Bone marrow (tissue), 2 donors: Measurements from ENCODE around the gene JAGN1.
"Not testable (repeated sequence)": the region's sequence is repeated elsewhere in the genome, so short reads cannot be mapped to it uniquely, and the experiment has no call there.

Experiments used
- DNase-seq, 2 donors: peaks; one replicate each; lab custom pipeline; 2025; lab: John Stamatoyannopoulos, UW

JAGN1 gene

GRCh38 chr3:9918261-9919038 is 28.0 kb downstream of the JAGN1 start:
- DNase-seq: no peak

DNA sequence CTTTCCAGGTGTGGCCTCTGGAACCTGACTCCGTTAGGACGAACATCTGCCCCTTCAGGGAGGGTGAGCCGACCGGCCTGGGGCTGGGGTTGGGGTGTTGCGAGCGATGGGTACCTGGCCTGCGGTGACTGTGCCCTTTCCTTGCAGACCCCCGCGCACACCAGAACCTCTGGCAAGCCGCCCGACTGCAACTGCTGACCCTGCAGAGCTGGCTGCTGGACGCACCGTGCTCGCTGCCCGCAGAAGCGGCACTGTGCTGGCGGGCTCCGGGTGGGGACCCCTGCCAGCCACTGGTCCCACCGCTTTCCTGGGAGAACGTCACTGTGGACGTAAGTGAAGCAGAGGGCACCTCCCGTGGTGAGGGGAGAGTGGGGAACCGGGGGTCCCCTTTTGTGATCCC is 37.7 kb downstream of the JAGN1 start:
- DNase-seq: no peak

DNA sequence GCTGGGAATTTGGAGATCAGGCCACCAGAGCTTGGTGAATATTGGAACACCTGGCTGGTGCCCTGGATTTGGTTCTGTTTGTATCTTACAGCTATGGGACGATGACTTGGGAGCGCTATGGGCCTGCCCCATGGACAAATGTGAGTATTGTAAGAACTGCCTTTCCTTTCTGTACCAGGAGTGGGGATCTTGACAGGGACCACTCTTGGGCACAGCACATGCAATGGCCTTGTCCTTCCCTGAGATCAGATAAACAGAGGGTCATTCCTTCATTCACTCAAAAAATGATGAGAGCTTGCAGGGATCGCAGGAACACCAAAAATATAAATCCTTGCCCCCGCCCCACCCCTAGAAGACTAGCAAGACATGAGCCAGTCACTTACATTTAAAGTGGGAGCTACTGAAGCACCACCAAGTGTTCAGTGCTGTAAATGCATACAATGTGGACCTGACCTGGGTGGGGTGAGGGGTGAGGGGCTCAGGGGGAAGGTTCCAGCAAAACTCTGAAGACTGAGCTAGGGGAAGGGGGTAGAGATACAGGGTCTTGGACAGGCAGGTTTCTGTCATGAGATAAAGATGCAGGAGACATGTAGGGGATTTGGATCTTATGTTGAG is 40.5 kb downstream of the JAGN1 start:
- DNase-seq: no peak

DNA sequence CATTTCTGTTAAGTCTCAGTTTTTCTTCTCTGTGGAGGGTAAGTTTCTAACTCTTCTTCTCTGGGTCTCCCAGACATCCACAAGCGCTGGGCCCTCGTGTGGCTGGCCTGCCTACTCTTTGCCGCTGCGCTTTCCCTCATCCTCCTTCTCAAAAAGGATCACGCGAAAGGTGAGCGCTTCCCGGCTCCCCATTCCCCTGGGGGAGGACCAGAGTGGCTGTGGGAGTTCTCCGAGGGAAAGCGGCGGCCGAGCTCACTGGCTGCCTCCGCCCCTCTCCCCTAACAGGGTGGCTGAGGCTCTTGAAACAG is 42.1 kb downstream of the JAGN1 start:
- DNase-seq: no peak

DNA sequence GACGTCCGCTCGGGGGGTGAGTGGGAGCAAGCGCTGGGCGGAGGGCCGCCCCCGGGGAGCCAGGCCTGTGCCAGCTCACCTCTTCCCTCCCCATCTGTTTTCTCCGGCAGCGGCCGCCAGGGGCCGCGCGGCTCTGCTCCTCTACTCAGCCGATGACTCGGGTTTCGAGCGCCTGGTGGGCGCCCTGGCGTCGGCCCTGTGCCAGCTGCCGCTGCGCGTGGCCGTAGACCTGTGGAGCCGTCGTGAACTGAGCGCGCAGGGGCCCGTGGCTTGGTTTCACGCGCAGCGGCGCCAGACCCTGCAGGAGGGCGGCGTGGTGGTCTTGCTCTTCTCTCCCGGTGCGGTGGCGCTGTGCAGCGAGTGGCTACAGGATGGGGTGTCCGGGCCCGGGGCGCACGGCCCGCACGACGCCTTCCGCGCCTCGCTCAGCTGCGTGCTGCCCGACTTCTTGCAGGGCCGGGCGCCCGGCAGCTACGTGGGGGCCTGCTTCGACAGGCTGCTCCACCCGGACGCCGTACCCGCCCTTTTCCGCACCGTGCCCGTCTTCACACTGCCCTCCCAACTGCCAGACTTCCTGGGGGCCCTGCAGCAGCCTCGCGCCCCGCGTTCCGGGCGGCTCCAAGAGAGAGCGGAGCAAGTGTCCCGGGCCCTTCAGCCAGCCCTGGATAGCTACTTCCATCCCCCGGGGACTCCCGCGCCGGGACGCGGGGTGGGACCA is 42.6 kb downstream of the JAGN1 start:
- DNase-seq: peak; percentile 52 to 93

DNA sequence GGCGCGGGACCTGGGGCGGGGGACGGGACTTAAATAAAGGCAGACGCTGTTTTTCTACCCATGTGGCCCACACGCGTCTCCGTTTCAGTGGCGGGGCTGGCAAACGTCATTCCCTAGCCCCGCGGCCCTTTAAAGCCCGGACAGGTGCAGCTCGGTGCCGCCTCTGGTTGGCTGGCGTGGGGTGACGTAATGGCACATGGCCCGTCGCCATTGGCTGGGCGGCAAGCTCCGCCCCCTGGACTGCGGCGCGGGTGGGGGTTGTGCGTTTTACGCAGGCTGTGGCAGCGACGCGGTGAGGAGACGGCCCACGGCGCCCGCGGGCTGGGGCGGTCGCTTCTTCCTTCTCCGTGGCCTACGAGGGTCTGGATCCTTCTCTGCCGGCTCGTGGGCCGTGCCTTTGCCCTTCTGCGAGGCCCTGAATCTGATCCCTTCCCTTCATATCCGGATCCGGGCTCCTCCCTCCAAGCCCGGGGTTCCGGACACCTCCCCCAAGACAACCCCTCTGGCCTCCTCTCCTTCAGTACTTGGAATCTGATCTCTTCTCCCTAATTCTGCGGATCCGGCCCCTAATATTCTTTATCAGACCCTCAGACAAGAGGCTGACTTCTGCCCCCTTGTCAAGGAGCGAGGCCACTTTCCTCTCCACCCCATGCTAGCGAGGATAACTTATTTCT is 43.3 kb downstream of the JAGN1 start, which contains the start of gene CRELD1:
Gene CRELD1, plus strand, starts transcription at position 274 of the 674 bp plus-strand sequence. CDS start 605 bp downstream, outside the sequence.
- peak; percentile 87 to 88 for DNase-seq

GRCh38 chr3:9934235-9934621 is 43.8 kb downstream of the JAGN1 start:
- no peak for DNase-seq

GRCh38 chr3:9934993-9935392 is 44.6 kb downstream of the JAGN1 start:
- DNase-seq: no peak

- no peak for DNase-seq
Observed at GRCh38 chr3:9935966-9936510, 45.6 kb downstream of the JAGN1 start.

- DNase-seq: no peak
Observed at GRCh38 chr3:9937486-9938238, 47.3 kb downstream of the JAGN1 start.

DNA sequence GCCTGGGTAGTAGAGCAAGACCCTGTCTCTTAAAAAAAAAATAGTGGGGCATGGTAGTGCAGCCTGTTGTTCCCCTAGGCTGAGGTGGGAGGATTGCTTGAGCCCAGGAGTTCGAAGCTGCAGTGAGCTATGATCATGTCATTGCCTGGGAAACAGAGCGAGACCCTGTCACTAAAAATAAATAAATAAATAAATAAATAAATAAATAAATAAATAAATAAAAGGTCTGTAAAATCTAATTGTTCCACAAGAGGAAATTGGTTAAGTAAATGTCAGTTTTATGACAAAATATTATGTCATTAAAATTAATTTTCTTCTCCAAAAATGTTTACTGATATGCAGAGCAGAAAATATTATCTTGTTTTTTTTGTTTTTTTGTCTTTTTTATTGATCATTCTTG is 48.6 kb downstream of the JAGN1 start:
- DNase-seq: no peak

DNA sequence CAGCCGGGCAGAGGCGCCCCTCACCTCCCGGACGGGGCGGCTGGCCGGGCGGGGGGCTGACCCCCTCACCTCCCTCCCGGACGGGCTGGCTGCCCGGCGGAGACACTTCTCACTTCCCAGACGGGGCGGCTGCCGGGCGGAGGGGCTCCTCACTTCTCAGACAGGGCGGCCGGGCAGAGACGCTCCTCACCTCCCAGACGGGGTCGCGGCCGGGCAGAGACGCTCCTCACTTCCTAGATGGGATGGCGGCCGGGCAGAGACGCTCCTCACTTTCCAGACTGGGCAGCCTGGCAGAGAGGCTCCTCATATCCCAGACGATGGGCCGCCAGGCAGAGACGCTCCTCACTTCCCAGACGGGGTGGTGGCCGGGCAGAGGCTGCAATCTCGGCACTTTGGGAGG is 49.5 kb downstream of the JAGN1 start:
- DNase-seq: not testable (repeated sequence)

DNA sequence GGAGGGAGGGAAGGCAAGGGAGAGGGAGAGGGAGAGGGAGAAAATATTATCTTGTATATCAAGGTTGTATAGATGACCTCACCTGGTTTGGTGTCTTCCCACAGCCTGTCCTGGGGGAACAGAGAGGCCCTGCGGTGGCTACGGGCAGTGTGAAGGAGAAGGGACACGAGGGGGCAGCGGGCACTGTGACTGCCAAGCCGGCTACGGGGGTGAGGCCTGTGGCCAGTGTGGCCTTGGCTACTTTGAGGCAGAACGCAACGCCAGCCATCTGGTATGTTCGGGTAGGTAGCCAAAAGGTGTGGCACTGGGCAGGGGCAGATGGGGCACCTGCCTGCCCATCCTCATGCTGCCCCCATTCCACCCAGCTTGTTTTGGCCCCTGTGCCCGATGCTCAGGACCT is 50.3 kb downstream of the JAGN1 start:
- no peak for DNase-seq

DNA sequence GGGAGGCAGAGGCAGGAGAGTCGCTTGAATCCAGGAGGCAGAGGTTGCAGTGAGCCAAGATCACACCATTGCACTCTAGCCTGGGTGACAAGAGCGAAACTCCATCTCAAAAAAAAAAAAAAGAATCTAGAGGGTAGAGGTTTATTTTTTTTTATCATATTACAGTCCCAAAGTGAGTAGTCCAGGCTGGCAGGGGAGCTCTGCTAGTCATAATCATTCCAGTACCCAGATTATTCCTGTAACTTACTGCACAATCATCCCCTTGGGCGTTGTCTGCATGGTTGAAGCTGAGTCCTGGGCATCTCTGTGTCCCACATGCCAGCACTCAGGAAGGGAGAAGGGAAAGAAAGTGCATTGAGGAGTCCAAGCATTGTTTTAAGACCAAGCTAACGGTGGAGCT is 51.8 kb downstream of the JAGN1 start:
- DNase-seq: no peak

DNA sequence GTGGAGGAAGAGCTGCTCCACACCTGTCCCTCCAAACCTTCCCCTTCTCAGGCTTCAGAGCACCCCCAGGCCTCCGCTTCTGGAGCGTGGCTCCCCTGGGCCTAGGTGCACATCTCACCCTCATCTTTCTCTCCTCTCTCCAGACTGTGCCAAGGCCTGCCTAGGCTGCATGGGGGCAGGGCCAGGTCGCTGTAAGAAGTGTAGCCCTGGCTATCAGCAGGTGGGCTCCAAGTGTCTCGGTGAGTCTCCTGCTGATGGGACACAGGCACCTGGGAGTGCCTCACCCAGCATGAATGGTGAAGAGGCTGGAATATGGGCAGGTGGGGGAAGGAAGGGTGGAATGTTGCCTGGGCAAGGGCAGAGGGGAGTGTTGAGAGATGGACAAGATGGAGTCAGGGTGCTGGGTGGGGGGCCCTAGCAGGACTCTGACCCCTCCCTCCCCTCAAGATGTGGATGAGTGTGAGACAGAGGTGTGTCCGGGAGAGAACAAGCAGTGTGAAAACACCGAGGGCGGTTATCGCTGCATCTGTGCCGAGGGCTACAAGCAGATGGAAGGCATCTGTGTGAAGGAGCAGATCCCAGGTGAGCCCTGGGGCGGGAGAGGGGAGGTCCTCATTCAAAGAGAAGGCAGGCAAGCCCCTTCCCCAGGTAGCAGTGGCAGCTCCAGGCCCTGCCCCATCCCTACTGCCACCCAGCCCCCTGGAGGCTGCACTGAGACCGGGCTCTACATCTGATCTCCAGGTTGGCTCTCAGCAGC is 52.7 kb downstream of the JAGN1 start:
- no peak for DNase-seq
